Lower leg skin (tissue), 3 donors: Measurements from ENCODE around the gene SEH1L.

ENCODE experiments used
- CTCF ChIP-seq, 3 donors: fragments of 450-650 bp; IDR thresholded peaks; one replicate each; pipeline ENCODE4 v1.5.1; 2016; ENCODE audit warnings: antibody characterized with exemption in 3 of 3, mild to moderate bottlenecking in 3 of 3, moderate library complexity in 2 of 3
- POLR2A ChIP-seq, 2 donors: fragments of 450-650 bp; IDR thresholded peaks; one replicate each; pipeline ENCODE4 v1.6.1; 2016 to 2017; ENCODE audit warnings: antibody characterized with exemption in 2 of 2, mild to moderate bottlenecking in 1 of 2, moderate library complexity in 1 of 2

- TF ChIP-seq POLR2A (IDR thresholded peaks at IDR 0.05): no peak
- TF ChIP-seq CTCF (IDR thresholded peaks at IDR 0.05): no peak
Observed at GRCh38 chr18:12995952-12996477, 48.2 kb downstream of the SEH1L start.
